ENCODE results near the gene TSEN2. TPM values are rescaled to one million over a fixed set of nuclear protein-coding genes. Genes with fewer than 3 reads are reported as not detected.
A peak's percentile ranks its signal among the peaks of the same experiment; 100 is the strongest.

TSEN2 gene
- total RNA-seq, 2 donors from 2014 or later = 16.6 to 18.2 TPM

- WGBS, 2 experiments (ENCODE audit: insufficient coverage in 1 of 2, insufficient read length in 1 of 2) = 95 to 100% methylated on average over 1 to 3 of the region's 3 CpGs
- H3K36me3 ChIP-seq (ENCODE audit: control insufficient read depth, insufficient read depth, low read length) = peaks cover 39% of the 10 kb centered on the region
These were observed 43.5 kb downstream of the TSEN2 start for GRCh38 chr3:12527757-12528143.

DNA sequence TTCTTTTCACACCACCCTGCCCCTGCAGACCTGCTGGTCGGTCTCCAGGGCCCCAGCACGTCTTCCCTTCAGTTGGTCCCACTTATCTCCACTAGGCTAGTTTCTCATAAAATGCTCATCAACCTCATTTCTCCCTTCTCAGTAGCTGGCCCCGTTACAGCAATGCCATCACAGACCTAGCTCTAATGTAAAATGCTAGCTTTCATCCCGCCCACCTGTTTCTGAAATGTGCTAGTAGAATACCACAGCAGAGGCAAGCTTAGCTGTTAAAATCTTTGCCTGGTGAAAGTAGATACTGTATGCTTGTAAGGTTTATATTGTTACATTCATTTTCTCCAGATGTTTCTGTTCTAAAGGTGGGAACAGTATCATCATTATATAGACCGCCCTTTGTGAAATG lies 47.9 kb downstream of the TSEN2 start:
- Histone ChIP-seq H3K4me1 (ENCODE audit: control insufficient read depth, insufficient read depth, low read length) (no peaks in the 10 kb centered on the region), H3K27ac (ENCODE audit: low read depth, low read length) (no peak overlapping the region), H3K9me3 (ENCODE audit: control insufficient read depth, low read length) (no peaks in the 10 kb centered on the region), H3K36me3 (ENCODE audit: control insufficient read depth, insufficient read depth, low read length) (peaks cover 23% of the 10 kb centered on the region), H3K9ac (ENCODE audit: extremely low read depth, low read length, poor library complexity, severe bottlenecking) (no peak overlapping the region), H3K27me3 (ENCODE audit: control insufficient read depth, insufficient read depth, low read length, poor library complexity, severe bottlenecking) (no peaks in the 10 kb centered on the region), H3K4me3 (ENCODE audit: low read length) (no peak overlapping the region)
- H3K27me3 Mint-ChIP-seq (ENCODE audit: insufficient read depth) = no peaks in the 10 kb centered on the region
- no peaks in the 10 kb centered on the region for H3K9me3 Mint-ChIP-seq
- TF ChIP-seq, protein P1, sequence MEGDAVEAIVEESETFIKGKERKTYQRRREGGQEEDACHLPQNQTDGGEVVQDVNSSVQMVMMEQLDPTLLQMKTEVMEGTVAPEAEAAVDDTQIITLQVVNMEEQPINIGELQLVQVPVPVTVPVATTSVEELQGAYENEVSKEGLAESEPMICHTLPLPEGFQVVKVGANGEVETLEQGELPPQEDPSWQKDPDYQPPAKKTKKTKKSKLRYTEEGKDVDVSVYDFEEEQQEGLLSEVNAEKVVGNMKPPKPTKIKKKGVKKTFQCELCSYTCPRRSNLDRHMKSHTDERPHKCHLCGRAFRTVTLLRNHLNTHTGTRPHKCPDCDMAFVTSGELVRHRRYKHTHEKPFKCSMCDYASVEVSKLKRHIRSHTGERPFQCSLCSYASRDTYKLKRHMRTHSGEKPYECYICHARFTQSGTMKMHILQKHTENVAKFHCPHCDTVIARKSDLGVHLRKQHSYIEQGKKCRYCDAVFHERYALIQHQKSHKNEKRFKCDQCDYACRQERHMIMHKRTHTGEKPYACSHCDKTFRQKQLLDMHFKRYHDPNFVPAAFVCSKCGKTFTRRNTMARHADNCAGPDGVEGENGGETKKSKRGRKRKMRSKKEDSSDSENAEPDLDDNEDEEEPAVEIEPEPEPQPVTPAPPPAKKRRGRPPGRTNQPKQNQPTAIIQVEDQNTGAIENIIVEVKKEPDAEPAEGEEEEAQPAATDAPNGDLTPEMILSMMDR (conservative IDR thresholded peaks at IDR 0.05) = no peak
- DNase-seq = no peak
- 92 to 100% methylated on average over 3 to 5 of the region's 5 CpGs for WGBS, 2 experiments (ENCODE audit: insufficient coverage in 1 of 2, insufficient read length in 1 of 2)
- no peak overlapping the region for H3K27ac Mint-ChIP-seq
- H3K4me1 Mint-ChIP-seq = no peaks in the 10 kb centered on the region
- H3K36me3 Mint-ChIP-seq (ENCODE audit: low read depth) = peaks cover 43% of the 10 kb centered on the region
- no peak overlapping the region for H3K4me3 Mint-ChIP-seq

More at GRCh38 chr3:12527757-12528143, 43.5 kb downstream of the TSEN2 start:
- Mint-ChIP-seq H3K4me3 (no peak overlapping the region), H3K36me3 (ENCODE audit: low read depth) (peaks cover 60% of the 10 kb centered on the region), H3K27ac (no peak overlapping the region), H3K27me3 (ENCODE audit: insufficient read depth) (peaks cover 1% of the 10 kb centered on the region), H3K9me3 (no peaks in the 10 kb centered on the region), H3K4me1 (no peaks in the 10 kb centered on the region)
- Histone ChIP-seq H3K27me3 (ENCODE audit: control insufficient read depth, insufficient read depth, low read length, poor library complexity, severe bottlenecking) (no peaks in the 10 kb centered on the region), H3K9ac (ENCODE audit: extremely low read depth, low read length, poor library complexity, severe bottlenecking) (no peak overlapping the region), H3K4me3 (ENCODE audit: low read length) (no peak overlapping the region), H3K4me1 (ENCODE audit: control insufficient read depth, insufficient read depth, low read length) (peaks cover 2% of the 10 kb centered on the region), H3K9me3 (ENCODE audit: control insufficient read depth, low read length) (no peaks in the 10 kb centered on the region), H3K27ac (ENCODE audit: low read depth, low read length) (no peak overlapping the region)
- no peak for DNase-seq
- TF ChIP-seq, protein P1 (conservative IDR thresholded peaks at IDR 0.05) = no peak

- no peaks in the 10 kb centered on the region for H3K27me3 ChIP-seq (ENCODE audit: control insufficient read depth, insufficient read depth, low read length, poor library complexity, severe bottlenecking)
- H3K27ac Mint-ChIP-seq = no peak overlapping the region
- peaks cover 25% of the 10 kb centered on the region for H3K36me3 Mint-ChIP-seq (ENCODE audit: low read depth)
- H3K4me3 ChIP-seq (ENCODE audit: low read length) = no peak overlapping the region
- no peaks in the 10 kb centered on the region for H3K4me1 ChIP-seq (ENCODE audit: control insufficient read depth, insufficient read depth, low read length)
- TF ChIP-seq, protein P1 (conservative IDR thresholded peaks at IDR 0.05) = peak; percentile 58
- H3K27me3 Mint-ChIP-seq (ENCODE audit: insufficient read depth) = no peaks in the 10 kb centered on the region
- H3K9me3 Mint-ChIP-seq = no peaks in the 10 kb centered on the region
- DNase-seq = no peak
- no peaks in the 10 kb centered on the region for H3K9me3 ChIP-seq (ENCODE audit: control insufficient read depth, low read length)
- H3K27ac ChIP-seq (ENCODE audit: low read depth, low read length) = no peak overlapping the region
- H3K9ac ChIP-seq (ENCODE audit: extremely low read depth, low read length, poor library complexity, severe bottlenecking) = no peak overlapping the region
- H3K36me3 ChIP-seq (ENCODE audit: control insufficient read depth, insufficient read depth, low read length) = peaks cover 6% of the 10 kb centered on the region
- no peak overlapping the region for H3K4me3 Mint-ChIP-seq
- 86 to 94% methylated on average over 6 of the region's 6 CpGs for WGBS, 2 experiments (ENCODE audit: insufficient coverage in 1 of 2, insufficient read length in 1 of 2)
- no peaks in the 10 kb centered on the region for H3K4me1 Mint-ChIP-seq
These were observed 52.1 kb downstream of the TSEN2 start for GRCh38 chr3:12536423-12536822.
